ENCODE measurements around the gene RAB11B. TPM values are rescaled to one million over a fixed set of nuclear protein-coding genes. Genes with fewer than 3 reads are reported as not detected.
A peak's percentile ranks its signal among the peaks of the same experiment; 100 is the strongest.
"Not testable (repeated sequence)": the region's sequence is repeated elsewhere in the genome, so short reads cannot be mapped to it uniquely, and the experiment has no call there.

Gene RAB11B
- total RNA-seq, 4 donors from 2014 or later: 17.4 to 95.8 (median 60.1) TPM

- intact Hi-C loops (cut with DNase I; ENCODE audit: low total_unique reads): no loop called here
- Histone ChIP-seq H3K9me3 (no peaks in the 10 kb centered on the region), H3K4me3 (no peak overlapping the region), H3K27ac (no peak overlapping the region), H3K36me3 (no peaks in the 10 kb centered on the region), H3K27me3 (no peaks in the 10 kb centered on the region), H3K4me1 (no peaks in the 10 kb centered on the region)
- DNase-seq: no peak
- no peak for TF ChIP-seq POLR2A (IDR thresholded peaks at IDR 0.05)
- TF ChIP-seq CTCF (IDR thresholded peaks at IDR 0.05): no peak
Observed at GRCh38 chr19:8438236-8438635, 48.1 kb downstream of the RAB11B start.

GRCh38 chr19:8441725-8442544, 51.8 kb downstream of the RAB11B start:
- intact Hi-C loops (cut with DNase I; ENCODE audit: low total_unique reads): no loop called here
- H3K4me3 ChIP-seq: no peak overlapping the region
- no peak for DNase-seq

GRCh38 chr19:8444140-8444676, 54.0 kb downstream of the RAB11B start:
- H3K9me3 ChIP-seq; DNase-seq; H3K27me3 ChIP-seq; H3K36me3 ChIP-seq; intact Hi-C loops (cut with DNase I; ENCODE audit: low total_unique reads): not testable (repeated sequence)
- Histone ChIP-seq H3K4me3 (peak overlapping the region; percentile 79 to 93), H3K4me1 (peaks cover 10% of the 10 kb centered on the region in 2 donors), H3K27ac (peak overlapping the region; percentile 90 to 94)

More at GRCh38 chr19:8441725-8442544, 51.8 kb downstream of the RAB11B start:
- peak in 1 of 4 experiments; percentile 1 for TF ChIP-seq CTCF (IDR thresholded peaks at IDR 0.05)
- TF ChIP-seq POLR2A (IDR thresholded peaks at IDR 0.05): no peak
- Histone ChIP-seq H3K27me3 (no peaks in the 10 kb centered on the region), H3K4me1 (peaks cover 4 to 8% of the 10 kb centered on the region in 2 donors), H3K36me3 (no peaks in the 10 kb centered on the region), H3K9me3 (no peaks in the 10 kb centered on the region), H3K27ac (no peak overlapping the region)

- peak; percentile 99 to 100 for DNase-seq
- no peaks in the 10 kb centered on the region for H3K27me3 ChIP-seq
- H3K27ac ChIP-seq: peak within 1 kb of the TSS; percentile 90 to 94
- TF ChIP-seq CTCF (IDR thresholded peaks at IDR 0.05): peak in 2 of 4 experiments; percentile 11 to 17
- TF ChIP-seq POLR2A (IDR thresholded peaks at IDR 0.05): peak; percentile 93 to 99
- no peaks in the 10 kb centered on the region for H3K9me3 ChIP-seq
- intact Hi-C loops (cut with DNase I; ENCODE audit: low total_unique reads): no loop called here
- peak within 1 kb of the TSS; percentile 79 to 93 for H3K4me3 ChIP-seq
- H3K36me3 ChIP-seq: no peaks in the 10 kb centered on the region
- H3K4me1 ChIP-seq: peaks cover 10 to 12% of the 10 kb centered on the region in 2 donors
Observed at GRCh38 chr19:8444677-8445487, 54.7 kb downstream of the RAB11B start, which contains the start of gene HNRNPM. HNRNPM (plus strand) TSS chr19:8444975; CDS start chr19:8444999, 24 bp downstream.

GRCh38 chr19:8445488-8446001, 55.4 kb downstream of the RAB11B start:
- intact Hi-C loops (cut with DNase I; ENCODE audit: low total_unique reads): no loop called here
- H3K36me3 ChIP-seq: no peaks in the 10 kb centered on the region
- DNase-seq: peak; percentile 46 to 55
- no peaks in the 10 kb centered on the region for H3K9me3 ChIP-seq
- no peaks in the 10 kb centered on the region for H3K27me3 ChIP-seq
- TF ChIP-seq CTCF (IDR thresholded peaks at IDR 0.05) (no peak), POLR2A (IDR thresholded peaks at IDR 0.05) (no peak)
- H3K4me3 ChIP-seq: peak overlapping the region; percentile 79 to 93
- H3K4me1 ChIP-seq: peaks cover 10 to 16% of the 10 kb centered on the region in 2 donors
- peak overlapping the region; percentile 90 to 94 for H3K27ac ChIP-seq
